K562 (cell line): ENCODE measurements around the gene IRF8. TPM values are rescaled to one million over a fixed set of nuclear protein-coding genes. Genes with fewer than 3 reads are reported as not detected.

Experiments used
- ATAC-seq: fragments of 200-7000 bp; cut with Tn5 transposase; 3 replicates; pipeline ENCODE4 v1.9.1; 2020; ENCODE audit warnings: moderate library complexity
- BruUV-seq: library from RNA; stranded (reverse); fragments of 400-500 nt; replicated peaks from 2 replicates; lab custom pipeline; 2021; lab: Mats Ljungman, UMichigan
- CTCF ChIA-PET: fragments of 300-600 bp; formaldehyde crosslinking; extraction: SDS; loops from one replicate; lab custom pipeline; 2021; ENCODE audit warnings: low intra/inter-chr PET ratio; lab: Yijun Ruan, JAX
- POLR2A ChIA-PET: fragments of 300-600, 350-650 bp; sonication (Branson Sonifier 250); formaldehyde crosslinking; extraction: SDS; loops from one replicate; lab custom pipeline; 2021; ENCODE audit warnings: antibody characterized with exemption, inconsistent platforms; lab: Yijun Ruan, JAX
- DNase-seq, 4 experiments: peaks; one replicate each; pipeline versions ENCODE4 v3.0.0 to v3.0.0-alpha.2; 2011 to 2018; ENCODE audit warnings: low spot score in 3 of 4, mixed read lengths in 3 of 4; ENCODE audit errors: extremely low read depth in 1 of 4
- FAIRE-seq: peaks from 2 replicates; lab custom pipeline; 2011; peaks lifted over from hg19 to GRCh38; lab: Jason Lieb, UNC
- H2AFZ ChIP-seq: 2 replicates; pipeline ENCODE4 v1.6.0; 2011; ENCODE audit warnings: low read depth, low read length, control low read depth, inconsistent platforms
- H3K27ac ChIP-seq: fragments of 200-600 bp; 3 replicates; pipeline ENCODE4 v1.8.0; 2011; ENCODE audit warnings: low read depth, mild to moderate bottlenecking, control low read depth, inconsistent platforms, low read length, moderate library complexity, mixed read lengths; ENCODE audit errors: extremely low read depth
- H3K27me3 ChIP-seq, 2 experiments: fragments of 300-600 bp in 1 of 2; 2 replicates in 1 of 2; 3 replicates in 1 of 2; pipeline versions ENCODE4 v1.6.0 to v1.8.0; 2011; ENCODE audit warnings: inconsistent platforms in 2 of 2, low read length in 2 of 2, mild to moderate bottlenecking in 1 of 2, mixed read lengths in 1 of 2, moderate library complexity in 1 of 2; ENCODE audit not compliant: control insufficient read depth in 2 of 2, insufficient read depth in 2 of 2
- H3K36me3 ChIP-seq: fragments of 300-600 bp; 3 replicates; pipeline ENCODE4 v1.8.0; 2011; ENCODE audit warnings: mild to moderate bottlenecking, low read length, inconsistent platforms; ENCODE audit not compliant: control insufficient read depth, insufficient read depth
- H3K4me1 ChIP-seq, 2 experiments: fragments of 200-600 bp in 1 of 2; replicated peaks in 1 of 2; 2 replicates in 1 of 2; 3 replicates in 1 of 2; pipeline versions ENCODE4 v1.5.1 to v1.8.0; 2011; ENCODE audit warnings: inconsistent platforms in 2 of 2, low read length in 2 of 2, mild to moderate bottlenecking in 1 of 2, mixed read lengths in 1 of 2, moderate library complexity in 1 of 2; ENCODE audit not compliant: control insufficient read depth in 2 of 2, insufficient read depth in 2 of 2
- H3K4me2 ChIP-seq: 2 replicates; pipeline ENCODE4 v1.6.1; 2011; ENCODE audit warnings: low read length, control low read depth, inconsistent platforms, mixed read lengths; ENCODE audit not compliant: insufficient read depth
- H3K4me3 ChIP-seq: fragments of 200-600 bp; sonication (generic), shearing (Covaris generic); 2 replicates; pipeline ENCODE4 v1.5.1; 2016; ENCODE audit warnings: control low read depth, inconsistent platforms
- H3K79me2 ChIP-seq: fragments of 200-600 bp; 3 replicates; pipeline ENCODE4 v1.8.0; 2011; ENCODE audit warnings: low read length, inconsistent platforms; ENCODE audit not compliant: control insufficient read depth, insufficient read depth
- H3K9ac ChIP-seq, 2 experiments: 2 replicates each; pipeline versions ENCODE4 v1.6.0 to v1.6.1; 2011; ENCODE audit warnings: low read depth in 2 of 2, low read length in 2 of 2, control low read depth in 1 of 2, inconsistent platforms in 1 of 2, mild to moderate bottlenecking in 1 of 2, mixed read lengths in 1 of 2; ENCODE audit not compliant: insufficient read depth in 1 of 2
- H3K9me1 ChIP-seq: one replicate; pipeline ENCODE4 v1.6.0; 2011; ENCODE audit warnings: inconsistent platforms, mild to moderate bottlenecking, low read length, moderate library complexity; ENCODE audit not compliant: control insufficient read depth, insufficient read depth
- H3K9me3 ChIP-seq: replicated peaks from 2 replicates; pipeline ENCODE4 v1.5.1; 2011; ENCODE audit warnings: low read depth, low read length, inconsistent platforms; ENCODE audit not compliant: control insufficient read depth, insufficient read depth
- H4K20me1 ChIP-seq: replicated peaks from 2 replicates; pipeline ENCODE4 v1.6.1; 2011; ENCODE audit warnings: low read length, inconsistent platforms, mixed read lengths; ENCODE audit not compliant: control insufficient read depth, insufficient read depth
- EGR1 ChIP-seq: fragments of 450-650 bp; conservative IDR thresholded peaks from 2 replicates; pipeline ENCODE4 v1.6.1; 2017; ENCODE audit warnings: mild to moderate bottlenecking
- GTF3C2 ChIP-seq: IDR thresholded peaks from 3 replicates; pipeline ENCODE4 v1.6.1; 2011; ENCODE audit warnings: borderline replicate concordance, mild to moderate bottlenecking, moderate library complexity; ENCODE audit not compliant: insufficient read length; ENCODE audit errors: extremely low read depth
- MBD1 ChIP-seq: fragments of 250-450 bp; sonication (Bioruptor Pico); IDR thresholded peaks from 2 replicates; pipeline ENCODE4 v1.8.0; 2022; ENCODE audit warnings: inconsistent platforms
- POLR2G ChIP-seq: fragments of 200-400 bp; formaldehyde crosslinking; IDR thresholded peaks from 2 replicates; pipeline ENCODE4 v1.6.1; 2017; ENCODE audit warnings: low read depth, mild to moderate bottlenecking, antibody characterized with exemption, low read length, moderate library complexity
- SIN3A ChIP-seq, 2 experiments: fragments of 150-350 bp in 1 of 2; IDR thresholded peaks; 2 replicates each; pipeline ENCODE4 v1.6.1; 2011 to 2016; ENCODE audit warnings: borderline replicate concordance in 2 of 2, low read depth in 2 of 2, low read length in 2 of 2, mild to moderate bottlenecking in 2 of 2, moderate library complexity in 2 of 2; ENCODE audit not compliant: control insufficient read depth in 1 of 2
- SIN3B ChIP-seq: fragments of 450-650 bp; IDR thresholded peaks from 2 replicates; pipeline ENCODE4 v1.6.1; 2017; ENCODE audit warnings: low read depth, mild to moderate bottlenecking, moderate library complexity
- STAT6 ChIP-seq: sonication (generic); formaldehyde crosslinking; IDR thresholded peaks from 2 replicates; pipeline ENCODE4 v1.8.1; 2023; ENCODE audit warnings: mild to moderate bottlenecking, missing genetic modification reagents
- VEZF1 ChIP-seq: fragments of 200-800 bp; sonication (Bioruptor generic); IDR thresholded peaks from 2 replicates; pipeline ENCODE4 v1.6.1; 2017; ENCODE audit warnings: missing genetic modification characterization, missing compliant biosample characterization
- ZBTB49 ChIP-seq: sonication (generic); formaldehyde crosslinking; IDR thresholded peaks from 2 replicates; pipeline ENCODE4 v1.8.0; 2022; ENCODE audit warnings: missing genetic modification reagents, mild to moderate bottlenecking, borderline replicate concordance
- ZNF311 ChIP-seq: fragments of 250-450 bp; sonication (Bioruptor Pico); IDR thresholded peaks from 2 replicates; pipeline ENCODE4 v1.4.0; 2020; ENCODE audit warnings: mild to moderate bottlenecking, moderate library complexity
- WGBS: fragments of 100-300 bp; shearing (Covaris generic); methylation state at CpG from one replicate; pipeline ENCODE4 v1.1.6; 2016; ENCODE audit warnings: low coverage, mixed read lengths; ENCODE audit not compliant: insufficient coverage; ENCODE audit errors: missing lambda C conversion rate; 5-methylcytosine and 5-hydroxymethylcytosine counted together
- in situ Hi-C: fragments of 300-500 bp; cut with MboI; formaldehyde crosslinking; loops from 4 replicates; pipeline ENCODE4 v1.15.0; 2018; ENCODE audit warnings: inconsistent platforms, mixed read lengths
- intact Hi-C: fragments of 100-400 bp; cut with micrococcal nuclease; formaldehyde crosslinking; loops from 2 replicates; pipeline ENCODE4 v1.14.2; 2022
- polyA plus RNA-seq, 8 experiments: library from polyadenylated mRNA; depleted of rRNA in 4 of 8; stranded (reverse) in 5 of 8; unstranded in 3 of 8; fragments of >200 nt; fragmentation: Nextera tagmentation in 2 of 8; fragmentation: Illumina TruSeq in 1 of 8; extraction: Ambion mirVana in 2 of 8; extraction: Trizol in 1 of 8; gene quantifications; 2 replicates each; pipeline versions ENCODE4 v1.2.1 to v1.2.3, GENCODE V29; 2011 to 2014; ENCODE audit warnings: inconsistent platforms in 1 of 8, missing spikeins in 1 of 8
- total RNA-seq, 7 experiments: library from RNA; depleted of rRNA in 6 of 7; stranded (reverse); fragments of >200 nt in 6 of 7; fragmentation: Illumina TruSeq in 2 of 7; extraction: Trizol in 2 of 7; gene quantifications; 2 replicates each; pipeline versions ENCODE4 v1.2.1 to v1.2.3, GENCODE V29; 2011 to 2021; ENCODE audit warnings: low replicate concordance in 1 of 7

The IRF8 gene
- total and polyA plus RNA-seq, 9 of the 15 experiments (the other 6 are each of a cell fraction or from before 2014, with no cell fraction given): 0.01 to 0.98 TPM; not detected in 7

GRCh38 chr16:85918436-85918835, 19.5 kb downstream of the IRF8 start:
- no TSS peak for BruUV-seq
- FAIRE-seq (no peak), DNase-seq (no peak), ATAC-seq (no peak)
- H3K4me1 ChIP-seq: peaks cover 4 to 19% of the 10 kb centered on the region in 2 experiments; a peak in 3 of 5 replicates
- in situ Hi-C loops (no loop called here), intact Hi-C loops (no loop called here)
- H3K9me3 ChIP-seq: no peaks in the 10 kb centered on the region
- H3K36me3 ChIP-seq: no peaks in the 10 kb centered on the region
- H2AFZ ChIP-seq: no peak overlapping the region
- ChIA-PET POLR2A (no interaction called here), CTCF (no interaction called here)
- H3K9ac ChIP-seq: no peak overlapping the region
- peaks cover 39 to 81% of the 10 kb centered on the region in 2 experiments for H3K27me3 ChIP-seq
- H3K4me3 ChIP-seq: no peak overlapping the region
- no peaks in the 10 kb centered on the region for H3K79me2 ChIP-seq
- no peak overlapping the region for H3K27ac ChIP-seq
- H4K20me1 ChIP-seq: peaks cover 4% of the 10 kb centered on the region
- H3K9me1 ChIP-seq: no peaks in the 10 kb centered on the region
- WGBS: 6% methylated on average over 26 of the region's 30 CpGs
- no peak overlapping the region for H3K4me2 ChIP-seq
- TF ChIP-seq EGR1: no peak
- TF ChIP-seq SIN3A (IDR thresholded peaks at IDR 0.05; ENCODE audit: borderline replicate concordance in 2 of 2, control insufficient read depth in 1 of 2, low read depth in 2 of 2, low read length in 2 of 2): no peak
- TF ChIP-seq GTF3C2: no peak
- no peak for TF ChIP-seq ZBTB49
- no peak for TF ChIP-seq ZNF311 (CRISPR knock-in tag)
- TF ChIP-seq VEZF1: no peak
- TF ChIP-seq SIN3B: no peak
- TF ChIP-seq MBD1 (CRISPR knock-in tag): no peak
- no peak for TF ChIP-seq POLR2G
- TF ChIP-seq STAT6 (CRISPR knock-in tag): no peak
